SIG-M5 (cell line): ENCODE results near the gene UNK.
"Not testable (repeated sequence)": the region's sequence is repeated elsewhere in the genome, so short reads cannot be mapped to it uniquely, and the experiment has no call there.

Experiments
- DNase-seq: peaks from one replicate; lab custom pipeline; 2025; lab: John Stamatoyannopoulos, UW

Gene UNK

GRCh38 chr17:75754378-75755204, 30.0 kb upstream of the UNK start:
- no peak for DNase-seq

- DNase-seq = no peak
These were observed 29.3 kb upstream of the UNK start for GRCh38 chr17:75755205-75755901.

- DNase-seq = no peak
These were observed 28.6 kb upstream of the UNK start for GRCh38 chr17:75755990-75756389.

- no peak for DNase-seq
These were observed 28.0 kb upstream of the UNK start for GRCh38 chr17:75756451-75757085.

- DNase-seq = no peak
These were observed 27.4 kb upstream of the UNK start for GRCh38 chr17:75757086-75757681.

GRCh38 chr17:75758131-75758905, 26.3 kb upstream of the UNK start:
- DNase-seq = no peak

GRCh38 chr17:75759457-75759856, 25.1 kb upstream of the UNK start:
- no peak for DNase-seq

- not testable (repeated sequence) for DNase-seq
These were observed 24.5 kb upstream of the UNK start for GRCh38 chr17:75759978-75760640.

- no peak for DNase-seq
These were observed 21.9 kb upstream of the UNK start for GRCh38 chr17:75762513-75763268.

GRCh38 chr17:75763269-75763607, 21.4 kb upstream of the UNK start:
- DNase-seq = no peak

- DNase-seq = no peak
These were observed 20.8 kb upstream of the UNK start for GRCh38 chr17:75763613-75764416.

- no peak for DNase-seq
These were observed 20.2 kb upstream of the UNK start for GRCh38 chr17:75764417-75764710.

GRCh38 chr17:75764711-75765421, 19.7 kb upstream of the UNK start, which contains the start of gene GALK1:
TSS of gene GALK1 (minus strand) at chr17:75765192. CDS start at chr17:75765136, 56 bp downstream.
- DNase-seq = no peak

- no peak for DNase-seq
These were observed 18.6 kb upstream of the UNK start for GRCh38 chr17:75765981-75766380.

GRCh38 chr17:75767881-75768280, 16.7 kb upstream of the UNK start:
- DNase-seq = no peak

GRCh38 chr17:75769536-75769935, 15.1 kb upstream of the UNK start:
- DNase-seq = no peak

- DNase-seq = no peak
These were observed 13.0 kb upstream of the UNK start for GRCh38 chr17:75771334-75772281.
